GM20000 (cell line): Measurements from ENCODE around the gene ENO1.
"Not testable (repeated sequence)": the region's sequence is repeated elsewhere in the genome, so short reads cannot be mapped to it uniquely, and the experiment has no call there.

Experiments used
- DNase-seq: peaks from one replicate; pipeline ENCODE4 v3.0.0; 2012; ENCODE audit warnings: low spot score
- TF ChIP-seq, protein P1 (sequence below): IDR thresholded peaks from 2 replicates; pipeline ENCODE4 v1.5.1; 2012; ENCODE audit warnings: mild to moderate bottlenecking, control low read depth; ENCODE audit errors: extremely low read depth, missing control alignments

Gene ENO1

DNA sequence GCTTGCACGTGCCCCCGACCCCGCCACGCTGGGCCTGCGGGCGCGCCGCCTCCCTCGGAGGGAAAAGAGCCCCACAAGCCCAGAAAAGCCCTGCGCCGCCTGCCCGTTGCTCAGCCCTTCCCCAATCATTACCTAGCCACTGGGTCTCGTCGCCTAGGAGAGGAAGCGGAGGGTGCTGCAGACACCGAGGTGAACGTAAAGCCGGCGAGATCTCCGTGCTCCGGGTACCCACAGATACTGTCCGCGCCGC lies at the start of gene ENO1:
Gene ENO1, minus strand, starts transcription at position 239 of the 250 bp plus-strand sequence. CDS start 3,778 bp downstream, outside the sequence.
- DNase-seq, result no peak

GRCh38 chr1:8926707-8927694 lies 48.5 kb upstream of the ENO1 start:
- no peak for DNase-seq
- TF ChIP-seq, protein P1, sequence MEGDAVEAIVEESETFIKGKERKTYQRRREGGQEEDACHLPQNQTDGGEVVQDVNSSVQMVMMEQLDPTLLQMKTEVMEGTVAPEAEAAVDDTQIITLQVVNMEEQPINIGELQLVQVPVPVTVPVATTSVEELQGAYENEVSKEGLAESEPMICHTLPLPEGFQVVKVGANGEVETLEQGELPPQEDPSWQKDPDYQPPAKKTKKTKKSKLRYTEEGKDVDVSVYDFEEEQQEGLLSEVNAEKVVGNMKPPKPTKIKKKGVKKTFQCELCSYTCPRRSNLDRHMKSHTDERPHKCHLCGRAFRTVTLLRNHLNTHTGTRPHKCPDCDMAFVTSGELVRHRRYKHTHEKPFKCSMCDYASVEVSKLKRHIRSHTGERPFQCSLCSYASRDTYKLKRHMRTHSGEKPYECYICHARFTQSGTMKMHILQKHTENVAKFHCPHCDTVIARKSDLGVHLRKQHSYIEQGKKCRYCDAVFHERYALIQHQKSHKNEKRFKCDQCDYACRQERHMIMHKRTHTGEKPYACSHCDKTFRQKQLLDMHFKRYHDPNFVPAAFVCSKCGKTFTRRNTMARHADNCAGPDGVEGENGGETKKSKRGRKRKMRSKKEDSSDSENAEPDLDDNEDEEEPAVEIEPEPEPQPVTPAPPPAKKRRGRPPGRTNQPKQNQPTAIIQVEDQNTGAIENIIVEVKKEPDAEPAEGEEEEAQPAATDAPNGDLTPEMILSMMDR, result no peak

More for the DNA sequence above, at the start of gene ENO1:
- TF ChIP-seq, protein P1, result no peak

- DNase-seq, result no peak
Measured at GRCh38 chr1:8925960-8926359, 47.5 kb upstream of the ENO1 start.

GRCh38 chr1:8925406-8925805 lies 46.9 kb upstream of the ENO1 start:
- DNase-seq, result no peak
- TF ChIP-seq, protein P1, result no peak

More at GRCh38 chr1:8925960-8926359, 47.5 kb upstream of the ENO1 start:
- TF ChIP-seq, protein P1, result no peak

- TF ChIP-seq, protein P1, result no peak
- no peak for DNase-seq
Measured at GRCh38 chr1:8922962-8923361, 44.5 kb upstream of the ENO1 start.

DNA sequence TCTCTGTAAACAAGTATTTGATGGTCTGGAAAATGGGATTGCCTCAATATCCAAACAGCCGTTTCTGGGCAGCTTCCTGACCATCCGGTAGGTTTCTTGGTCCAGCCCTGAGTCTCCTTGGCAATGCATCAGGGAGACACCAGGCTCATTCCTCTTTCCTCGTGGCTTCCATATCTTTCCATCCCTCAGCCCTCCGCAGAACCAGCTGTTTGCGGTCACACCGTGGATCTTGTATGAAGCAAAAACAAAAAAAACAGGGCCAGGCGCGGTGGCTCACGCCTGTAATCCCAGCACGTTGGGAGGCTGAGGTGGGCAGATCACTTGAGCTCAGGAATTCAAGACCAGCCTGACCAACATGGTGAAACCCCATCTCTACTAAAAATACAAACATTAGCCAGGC lies 39.0 kb upstream of the ENO1 start:
- DNase-seq, result not testable (repeated sequence)

- TF ChIP-seq, protein P1, result no peak
Measured at GRCh38 chr1:8915446-8915845, 37.0 kb upstream of the ENO1 start.

DNA sequence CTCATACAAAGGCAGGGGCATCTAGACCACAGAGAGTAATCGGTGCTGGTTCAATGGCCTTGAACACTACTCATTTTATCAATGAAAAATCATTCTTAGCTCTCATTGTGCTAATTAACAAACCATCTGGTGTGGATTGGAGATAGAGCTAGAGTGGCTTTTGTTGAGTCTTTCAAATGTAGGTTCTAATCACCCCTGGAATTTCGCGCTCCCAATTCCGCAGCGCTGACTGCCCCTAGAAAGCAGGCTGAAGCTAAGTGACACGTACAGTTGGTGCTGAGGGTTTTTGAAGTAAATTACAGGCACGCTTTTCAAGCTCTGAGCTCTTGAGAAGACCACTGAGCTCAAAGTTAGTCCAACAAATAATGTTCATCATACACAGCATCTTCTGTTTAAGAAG lies 36.0 kb upstream of the ENO1 start:
- no peak for DNase-seq
- TF ChIP-seq, protein P1, result no peak

More at GRCh38 chr1:8915446-8915845, 37.0 kb upstream of the ENO1 start:
- no peak for DNase-seq
